GM11168 (cell line): ENCODE data around the gene DDX10.
"Not testable (repeated sequence)": the region's sequence is repeated elsewhere in the genome, so short reads cannot be mapped to it uniquely, and the experiment has no call there.

Experiments
- in situ Hi-C: fragments of 300-500 bp; cut with MboI; formaldehyde crosslinking; loops from one replicate; pipeline ENCODE4 v1.12.0; 2022; ENCODE audit warnings: low sequenced_read_pairs; ENCODE audit not compliant: unreplicated experiment

Gene DDX10

GRCh38 chr11:108664730-108665525, at the start of gene DDX10:
TSS of gene DDX10 (plus strand) at chr11:108665069. CDS start at chr11:108665154, 85 bp downstream.
- in situ Hi-C loops = no loop called here

GRCh38 chr11:108616549-108616948, 48.3 kb upstream of the DDX10 start:
- in situ Hi-C loops = no loop called here

DNA sequence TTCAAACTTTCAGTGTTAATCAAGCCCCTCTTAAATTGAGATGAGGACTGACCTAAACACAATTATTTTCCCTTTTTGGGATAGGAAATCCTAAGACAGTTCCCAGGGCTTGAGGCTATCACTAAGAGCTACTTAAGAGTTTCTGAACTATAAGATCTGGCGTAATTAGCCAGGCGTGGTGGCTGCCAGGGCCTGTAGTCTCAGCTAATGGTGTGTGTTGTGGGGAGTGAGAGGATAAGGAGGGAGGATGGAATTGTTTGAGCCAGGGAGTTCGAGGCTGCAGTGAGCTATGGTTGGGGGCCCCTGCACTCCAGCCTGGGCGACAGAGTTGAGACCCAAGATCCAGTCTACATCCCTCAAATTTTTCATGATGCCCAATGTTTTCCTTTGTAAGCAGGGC, 47.8 kb upstream of the DDX10 start:
- in situ Hi-C loops = no loop called here

DNA sequence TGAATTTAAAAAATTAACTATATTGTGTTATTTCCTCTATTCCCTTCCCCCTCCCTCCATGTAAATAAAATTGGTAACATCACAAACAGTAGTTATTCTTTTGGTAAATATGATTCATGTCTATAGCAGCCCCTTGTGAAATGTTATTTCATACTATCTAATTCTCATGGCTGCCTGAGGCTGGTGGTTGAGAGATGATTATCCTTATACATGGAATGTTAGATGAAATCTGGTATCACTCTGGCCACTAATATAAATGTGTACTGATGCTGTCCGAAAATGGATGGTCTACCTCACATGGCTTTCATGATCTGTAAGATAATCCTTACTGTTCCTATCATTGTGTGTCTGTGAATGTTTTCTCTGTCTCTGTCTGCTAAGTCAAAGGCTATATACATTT, 46.3 kb upstream of the DDX10 start:
- in situ Hi-C loops = no loop called here

- in situ Hi-C loops = no loop called here
Measured at GRCh38 chr11:108620958-108621772, 43.7 kb upstream of the DDX10 start.

DNA sequence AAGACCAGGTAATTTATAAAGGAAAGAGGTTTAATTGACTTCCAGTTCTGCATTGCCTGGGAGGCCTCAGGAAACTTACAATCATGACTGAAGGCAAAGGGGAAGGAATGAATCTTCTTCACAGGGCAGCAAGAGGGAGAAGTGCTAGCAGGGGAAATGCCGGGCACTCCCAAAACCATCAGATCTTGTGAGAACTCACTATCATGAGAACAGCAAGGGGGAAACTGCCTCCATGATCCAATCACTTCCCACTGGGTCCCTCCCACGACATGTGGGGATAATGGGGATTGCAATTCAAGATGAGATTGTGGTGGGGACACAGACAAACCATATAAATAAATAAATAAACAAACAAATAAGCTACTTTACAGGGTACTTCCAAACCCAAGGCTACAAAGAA, 42.5 kb upstream of the DDX10 start:
- in situ Hi-C loops = no loop called here

- in situ Hi-C loops = no loop called here
Measured at GRCh38 chr11:108624196-108624925, 40.5 kb upstream of the DDX10 start.

DNA sequence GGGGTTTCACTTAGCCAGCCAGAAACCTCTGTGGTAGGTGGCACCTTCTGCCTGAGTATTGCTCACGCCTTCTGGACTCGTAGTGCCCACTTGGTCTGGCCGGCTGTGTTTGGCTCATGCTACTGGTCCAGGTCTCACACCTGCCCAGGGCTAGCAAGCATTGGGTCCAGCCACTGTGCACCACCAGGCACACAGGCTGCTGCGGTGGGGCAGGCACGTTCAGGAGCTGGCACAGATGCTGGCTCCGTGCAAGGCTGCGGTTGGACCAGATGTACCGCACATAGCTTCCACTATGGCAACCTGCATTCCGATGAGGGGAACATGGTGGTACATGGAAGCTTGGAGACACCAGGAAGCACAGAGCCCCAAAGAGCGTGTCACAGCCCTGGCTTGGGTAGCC, 36.5 kb upstream of the DDX10 start:
- in situ Hi-C loops = no loop called here

DNA sequence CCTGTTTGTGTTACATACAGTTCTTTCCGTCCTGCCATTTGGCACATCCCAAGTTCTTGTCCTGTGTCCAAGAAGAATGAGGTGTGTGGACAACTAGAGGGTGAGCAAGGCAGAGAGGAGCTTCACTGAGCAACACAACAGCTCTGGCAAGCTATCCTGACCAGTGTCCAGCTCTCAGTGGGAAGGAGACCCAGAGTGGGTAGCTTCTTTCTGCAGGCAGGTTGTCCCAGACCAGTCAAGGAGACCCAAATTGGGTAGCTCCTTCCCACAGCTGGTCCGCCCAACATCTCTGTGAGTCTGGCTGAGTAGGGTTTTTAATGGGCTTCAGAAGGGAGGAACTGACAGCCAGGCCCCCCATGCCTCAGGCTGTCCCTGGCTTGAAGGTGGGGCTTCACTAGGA, 36.1 kb upstream of the DDX10 start:
- in situ Hi-C loops = no loop called here

GRCh38 chr11:108629274-108629673, 35.6 kb upstream of the DDX10 start:
- in situ Hi-C loops = no loop called here

GRCh38 chr11:108632041-108632704, 32.7 kb upstream of the DDX10 start:
- in situ Hi-C loops = no loop called here

DNA sequence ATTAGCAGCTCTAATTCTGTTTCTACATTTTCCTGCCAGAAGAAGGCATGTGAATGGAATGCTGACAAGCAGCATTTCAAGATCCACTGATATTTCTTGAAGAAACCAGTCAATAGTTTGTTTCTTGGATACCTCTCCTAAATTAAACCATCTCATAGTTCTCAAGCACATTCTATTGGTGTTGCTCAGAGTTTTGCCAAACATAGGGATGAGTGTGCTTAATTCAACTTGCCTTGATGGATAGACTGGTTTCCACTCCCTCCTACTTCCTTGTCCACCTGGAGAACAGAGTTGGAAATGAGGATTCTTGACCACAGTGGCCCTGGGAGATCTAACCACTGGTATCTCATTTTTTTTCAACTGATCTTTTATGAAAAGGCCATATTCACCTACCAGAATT, 29.8 kb upstream of the DDX10 start:
- in situ Hi-C loops = no loop called here

DNA sequence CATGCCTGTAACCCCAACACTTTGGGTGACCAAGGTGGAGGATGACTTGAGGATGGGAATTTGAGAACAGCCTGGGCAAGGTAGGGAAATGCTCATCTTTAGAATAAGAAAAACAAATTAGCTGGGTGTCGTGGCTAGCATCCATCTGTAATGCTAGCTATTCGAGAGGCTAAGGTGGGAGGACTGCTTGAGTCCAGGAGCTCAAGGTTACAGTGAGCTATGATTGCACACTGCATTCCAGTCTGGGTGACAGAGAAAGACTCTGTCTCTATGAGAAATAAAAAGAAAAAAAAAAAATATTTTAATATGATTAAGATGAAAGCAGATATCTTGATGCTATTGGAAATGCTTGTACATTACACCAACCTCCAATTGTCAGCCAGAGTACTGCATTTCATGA, 28.6 kb upstream of the DDX10 start:
- in situ Hi-C loops = no loop called here

- in situ Hi-C loops = no loop called here
Measured at GRCh38 chr11:108639146-108639545, 25.7 kb upstream of the DDX10 start.

DNA sequence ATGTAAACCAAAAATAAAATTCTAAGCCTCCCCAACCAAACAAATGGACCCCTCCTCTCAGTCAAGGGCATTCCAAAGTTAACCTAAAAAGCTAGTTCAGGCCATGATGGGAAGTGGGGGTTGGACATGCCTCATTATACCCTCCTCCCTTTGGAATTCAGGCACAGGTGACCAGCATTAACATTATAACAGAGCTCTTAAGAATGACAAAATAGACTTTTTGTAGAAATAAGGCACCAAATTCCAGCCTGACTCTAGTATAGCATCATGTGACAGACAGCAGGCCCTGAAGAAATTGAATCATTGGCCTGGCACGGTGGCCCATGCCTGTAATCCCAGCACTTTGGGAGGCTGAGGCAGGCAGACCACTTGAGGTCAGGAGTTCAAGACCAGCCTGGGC, 23.1 kb upstream of the DDX10 start:
- in situ Hi-C loops = not testable (repeated sequence)

GRCh38 chr11:108643974-108644373, 20.9 kb upstream of the DDX10 start:
- in situ Hi-C loops = no loop called here

- in situ Hi-C loops = no loop called here
Measured at GRCh38 chr11:108645970-108646369, 18.9 kb upstream of the DDX10 start.

DNA sequence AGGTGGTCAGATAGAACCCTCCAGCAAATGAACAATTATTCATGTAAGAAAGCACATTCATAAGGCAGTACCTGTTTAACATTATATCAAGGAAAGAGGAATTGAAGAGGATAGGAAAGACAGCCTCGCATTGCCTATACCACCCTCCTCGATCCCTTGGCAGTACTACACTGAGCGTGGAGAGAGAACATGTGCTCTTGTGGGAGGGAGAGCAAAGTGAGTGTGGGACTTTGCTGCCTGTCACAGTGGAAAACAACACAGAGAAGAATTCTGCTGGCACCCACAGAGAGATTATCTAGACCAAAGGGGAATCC, 17.5 kb upstream of the DDX10 start:
- in situ Hi-C loops = no loop called here

GRCh38 chr11:108647701-108648527, 17.0 kb upstream of the DDX10 start:
- in situ Hi-C loops = no loop called here

- in situ Hi-C loops = no loop called here
Measured at GRCh38 chr11:108648528-108648885, 16.4 kb upstream of the DDX10 start.
